ENCODE measurements around the gene HOXA10.
A peak's percentile ranks its signal among the peaks of the same experiment; 100 is the strongest.

Gene HOXA10

GRCh38 chr7:27165089-27165995 is 8.8 kb downstream of the HOXA10 start, which contains the start of gene HOXA9:
Gene HOXA9 (minus strand): TSS chr7:27165537. CDS start chr7:27165457, 80 bp downstream.
- DNase-seq: peak; percentile 84

- no peak for DNase-seq
Measured at GRCh38 chr7:27164367-27165088, 9.6 kb downstream of the HOXA10 start.

- no peak for DNase-seq
Measured at GRCh38 chr7:27164045-27164366, 10.1 kb downstream of the HOXA10 start.

- DNase-seq: no peak
Measured at GRCh38 chr7:27163288-27164044, 10.7 kb downstream of the HOXA10 start.

- no peak for DNase-seq
Measured at GRCh38 chr7:27162561-27163287, 11.4 kb downstream of the HOXA10 start.

- no peak for DNase-seq
Measured at GRCh38 chr7:27161721-27162560, 12.2 kb downstream of the HOXA10 start.

- DNase-seq: peak; percentile 79
Measured at GRCh38 chr7:27161214-27161720, 12.9 kb downstream of the HOXA10 start.

- DNase-seq: peak; percentile 70
Measured at GRCh38 chr7:27160546-27161213, 13.4 kb downstream of the HOXA10 start.

GRCh38 chr7:27160145-27160545 is 14.0 kb downstream of the HOXA10 start:
- DNase-seq: no peak

GRCh38 chr7:27159266-27160144 is 14.6 kb downstream of the HOXA10 start:
- no peak for DNase-seq

- no peak for DNase-seq
Measured at GRCh38 chr7:27158436-27159265, 15.5 kb downstream of the HOXA10 start.

GRCh38 chr7:27157702-27158431 is 16.3 kb downstream of the HOXA10 start:
- no peak for DNase-seq

- DNase-seq: no peak
Measured at GRCh38 chr7:27156916-27157701, 17.0 kb downstream of the HOXA10 start.

GRCh38 chr7:27156508-27156898 is 17.6 kb downstream of the HOXA10 start, which contains the start of gene HOXA7:
Gene HOXA7 (minus strand): TSS chr7:27156675. CDS start chr7:27156545, 130 bp downstream.
- no peak for DNase-seq

- DNase-seq: no peak
Measured at GRCh38 chr7:27155816-27156507, 18.2 kb downstream of the HOXA10 start.
